Measurements from ENCODE around the gene CCDC13. TPM values are rescaled to one million over a fixed set of nuclear protein-coding genes. Genes with fewer than 3 reads are reported as not detected.

The CCDC13 gene
- 0.16 and 0.18 TPM in 2 replicates for polyA plus RNA-seq (2011; rRNA removed)
- 0.28 TPM in 1 of 2 replicates, not detected in the other for polyA minus RNA-seq (2011; rRNA and poly(A)+ RNA removed)

GRCh38 chr3:42772670-42773408 lies at the start of gene CCDC13:
CCDC13 (minus strand) TSS chr3:42773253; CDS start chr3:42758345, 14,908 bp downstream.
- no peaks in the 10 kb centered on the region for H3K36me3 ChIP-seq (ENCODE audit: control insufficient read depth, insufficient read depth, low read length)
- H3K4me3 ChIP-seq (ENCODE audit: low read depth, low read length), result peak within 1 kb of the TSS; percentile 50
- POLR2A ChIA-PET, result no interaction called here
- no peaks in the 10 kb centered on the region for H3K27me3 ChIP-seq (ENCODE audit: control insufficient read depth, insufficient read depth, low read length)
- TF ChIP-seq CTCF (IDR thresholded peaks at IDR 0.05; ENCODE audit: insufficient read depth, low read depth, low read length), result no peak
- CTCF ChIA-PET, result no interaction called here
- peak; percentile 41 for DNase-seq (ENCODE audit: low read depth)

DNA sequence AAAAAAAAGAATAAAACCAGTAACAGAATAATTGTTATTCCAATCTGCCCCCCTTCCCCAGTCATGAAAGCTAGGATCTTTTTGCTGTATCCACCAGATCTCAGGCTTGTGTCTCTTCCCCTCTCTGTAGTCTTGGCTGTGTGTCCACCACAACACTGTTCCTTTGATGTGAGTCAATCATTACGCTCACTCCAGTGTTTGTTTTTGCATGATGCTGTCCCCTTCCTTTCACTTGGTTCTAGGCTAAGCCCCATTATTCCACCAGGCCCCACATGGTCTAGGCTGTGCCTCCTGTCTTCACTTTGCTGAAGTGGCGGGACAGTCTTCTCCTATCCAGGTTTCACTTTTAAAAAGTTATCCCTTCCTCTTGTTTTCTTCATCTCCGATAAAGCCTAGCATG lies 49.8 kb upstream of the CCDC13 start:
- no peak for TF ChIP-seq CTCF (IDR thresholded peaks at IDR 0.05; ENCODE audit: insufficient read depth, low read depth, low read length)
- POLR2A ChIA-PET, result interaction anchor here (0.6 kb wide), 1 partner anchor 90 kb away, joined by 4 read pairs; no protein-coding TSS in a partner anchor
- DNase-seq (ENCODE audit: low read depth), result no peak
- Histone ChIP-seq H3K4me3 (ENCODE audit: low read depth, low read length) (no peak overlapping the region), H3K27me3 (ENCODE audit: control insufficient read depth, insufficient read depth, low read length) (peaks cover 3% of the 10 kb centered on the region), H3K36me3 (ENCODE audit: control insufficient read depth, insufficient read depth, low read length) (no peaks in the 10 kb centered on the region)
- CTCF ChIA-PET, result no interaction called here

DNA sequence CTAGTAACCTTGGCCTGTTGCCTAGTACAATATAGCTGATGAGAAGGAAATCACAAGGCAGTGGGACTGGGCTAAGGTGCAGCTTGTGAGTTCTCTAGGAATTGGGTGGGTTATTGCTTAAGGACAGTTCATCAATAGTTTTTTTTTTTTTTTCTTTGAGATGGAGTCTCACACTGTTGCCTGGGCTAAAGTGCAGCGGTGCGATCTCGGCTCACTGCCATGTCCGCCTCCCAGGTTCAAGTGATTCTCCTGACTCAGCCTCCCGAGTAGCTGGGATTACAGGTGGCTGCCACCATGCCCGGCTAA lies 47.6 kb upstream of the CCDC13 start:
- Histone ChIP-seq H3K4me3 (ENCODE audit: low read depth, low read length) (no peak overlapping the region), H3K36me3 (ENCODE audit: control insufficient read depth, insufficient read depth, low read length) (no peaks in the 10 kb centered on the region), H3K27me3 (ENCODE audit: control insufficient read depth, insufficient read depth, low read length) (no peaks in the 10 kb centered on the region)
- POLR2A ChIA-PET, result no interaction called here
- TF ChIP-seq CTCF (IDR thresholded peaks at IDR 0.05; ENCODE audit: insufficient read depth, low read depth, low read length), result no peak
- CTCF ChIA-PET, result interaction anchor here (0.7 to 1.2 kb wide), 2 partner anchors 19 to 33 kb away, joined by 3 read pairs; no protein-coding TSS in a partner anchor
- DNase-seq (ENCODE audit: low read depth), result no peak

DNA sequence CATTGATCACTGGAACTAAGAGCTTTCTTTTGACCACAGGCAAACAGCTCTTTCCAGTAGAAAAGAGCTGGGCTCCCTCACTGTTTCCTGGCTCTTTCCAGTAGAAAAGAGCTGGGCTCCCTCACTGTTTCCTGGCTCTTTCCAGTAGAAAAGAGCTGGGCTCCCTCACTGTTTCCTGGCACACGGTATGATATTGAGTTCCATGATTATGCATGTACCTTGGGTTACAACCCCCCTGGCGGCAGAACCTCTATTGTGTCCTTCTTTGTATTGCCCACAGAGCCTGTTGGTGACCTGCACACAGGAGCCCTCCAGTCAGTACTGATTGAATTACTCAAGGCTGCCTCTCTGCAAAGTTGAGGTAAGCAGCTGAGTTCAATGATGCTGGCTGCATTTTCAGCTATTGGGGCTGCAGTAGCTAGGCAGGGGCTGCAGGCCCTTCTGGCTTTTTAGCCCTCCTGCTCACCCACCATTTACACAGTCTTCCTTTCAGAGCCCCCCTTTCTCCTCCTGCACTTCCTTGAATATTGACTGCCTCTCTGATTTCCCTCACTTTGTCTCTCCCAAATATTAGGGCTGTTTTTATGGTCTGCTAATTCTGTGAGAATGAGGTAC lies 46.4 kb upstream of the CCDC13 start:
- no peak for TF ChIP-seq CTCF (IDR thresholded peaks at IDR 0.05; ENCODE audit: insufficient read depth, low read depth, low read length)
- ChIA-PET POLR2A (no interaction called here), CTCF (interaction anchor here (1.2 to 2.1 kb wide), 2 partner anchors 13 to 20 kb away, joined by 4 to 9 read pairs; no protein-coding TSS in a partner anchor)
- H3K4me3 ChIP-seq (ENCODE audit: low read depth, low read length), result no peak overlapping the region
- H3K36me3 ChIP-seq (ENCODE audit: control insufficient read depth, insufficient read depth, low read length), result no peaks in the 10 kb centered on the region
- peaks cover 3% of the 10 kb centered on the region for H3K27me3 ChIP-seq (ENCODE audit: control insufficient read depth, insufficient read depth, low read length)
- DNase-seq (ENCODE audit: low read depth), result no peak

- POLR2A ChIA-PET, result interaction anchor here (0.6 kb wide), 1 partner anchor 22 kb away, joined by 3 read pairs; no protein-coding TSS in a partner anchor
- CTCF ChIA-PET, result interaction anchor here (0.7 to 1.4 kb wide), 2 partner anchors 23 to 43 kb away, joined by 3 to 5 read pairs; no protein-coding TSS in a partner anchor
- no peak for TF ChIP-seq CTCF (IDR thresholded peaks at IDR 0.05; ENCODE audit: insufficient read depth, low read depth, low read length)
Observed at GRCh38 chr3:42815826-42816225, 42.8 kb upstream of the CCDC13 start.

More at GRCh38 chr3:42815826-42816225, 42.8 kb upstream of the CCDC13 start:
- Histone ChIP-seq H3K27me3 (ENCODE audit: control insufficient read depth, insufficient read depth, low read length) (peaks cover 3% of the 10 kb centered on the region), H3K36me3 (ENCODE audit: control insufficient read depth, insufficient read depth, low read length) (no peaks in the 10 kb centered on the region), H3K4me3 (ENCODE audit: low read depth, low read length) (no peak overlapping the region)
- DNase-seq (ENCODE audit: low read depth), result no peak

Data from BJ (cell line).